Hematopoietic multipotent progenitor cell treated with erythropoietin and hydrocortisone succinate and interleukin-3 and kit ligand, for 17 days (in vitro differentiated cells): ENCODE results near the gene TFR2.

Experiments used
- DNase-seq: peaks from one replicate; pipeline ENCODE4 v3.0.0-alpha.2; 2015; ENCODE audit warnings: low spot score

TFR2 gene

DNA sequence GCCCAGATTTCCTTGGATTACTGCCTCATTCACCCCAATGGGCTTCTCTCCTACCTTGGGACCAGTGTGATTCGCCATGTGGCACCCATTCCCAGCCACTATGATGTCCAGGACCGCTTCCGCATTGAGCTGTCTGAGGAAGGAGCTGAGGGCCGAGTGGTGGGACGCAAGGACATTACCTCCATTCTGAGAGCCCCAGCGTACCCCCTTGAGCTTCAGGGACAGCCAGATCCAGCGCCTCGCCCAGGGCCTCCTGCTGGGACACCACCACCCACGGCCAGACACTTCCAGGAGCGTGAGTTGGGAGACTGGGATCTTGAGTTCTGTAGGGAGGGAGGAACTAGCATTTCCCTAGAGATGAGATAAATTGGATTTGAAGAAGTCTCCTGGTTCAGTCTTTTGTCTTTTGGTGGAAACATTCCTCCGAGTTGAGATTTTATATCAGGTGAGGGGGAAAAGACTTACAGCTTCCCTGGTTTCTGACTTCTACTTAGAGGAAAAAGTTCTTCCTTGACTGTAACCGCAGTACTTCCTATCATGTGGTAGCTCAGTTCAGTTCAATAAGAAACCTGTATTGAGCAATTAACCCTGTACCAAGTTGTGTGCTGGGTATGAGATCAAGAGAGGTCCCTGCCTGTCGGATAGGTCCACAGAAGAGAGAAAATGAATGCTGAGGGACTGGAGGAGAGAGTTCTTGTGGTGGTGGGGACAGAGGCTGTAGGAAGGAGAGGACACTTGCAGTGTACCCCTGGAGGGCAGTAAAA is 27.8 kb downstream of the TFR2 start:
- DNase-seq: no peak

DNA sequence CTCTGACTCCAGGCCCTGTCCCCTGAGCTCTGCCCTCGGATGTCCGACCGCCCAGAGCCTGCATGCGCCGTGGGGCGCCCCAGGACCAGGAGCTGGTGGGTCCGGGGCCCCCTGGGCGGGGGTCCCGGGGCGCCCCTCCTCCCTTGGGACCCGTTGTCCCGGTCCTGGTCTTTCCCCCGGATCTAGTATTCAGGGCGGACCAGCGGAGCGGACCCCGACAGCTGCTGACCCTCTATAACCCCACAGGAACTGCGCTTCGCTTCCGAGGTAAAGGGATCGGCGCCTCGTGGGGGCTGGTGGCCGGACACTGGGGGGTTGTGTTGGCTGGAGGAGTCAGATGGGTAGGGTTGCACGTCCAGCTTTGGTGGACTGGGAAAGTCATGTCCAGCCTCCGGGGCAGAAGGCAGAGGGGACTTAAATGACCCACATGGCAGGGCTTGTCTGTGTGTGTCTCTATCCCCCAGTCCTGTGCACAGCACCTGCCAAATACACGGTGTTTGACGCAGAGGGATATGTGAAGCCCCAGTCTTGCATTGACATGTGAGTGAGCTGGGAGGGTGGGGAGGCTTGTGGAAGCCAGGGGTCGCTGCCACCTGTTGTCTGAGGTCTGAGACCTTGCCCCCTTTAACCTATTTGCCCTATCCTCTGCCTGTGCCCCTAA is 28.5 kb downstream of the TFR2 start:
- no peak for DNase-seq

DNA sequence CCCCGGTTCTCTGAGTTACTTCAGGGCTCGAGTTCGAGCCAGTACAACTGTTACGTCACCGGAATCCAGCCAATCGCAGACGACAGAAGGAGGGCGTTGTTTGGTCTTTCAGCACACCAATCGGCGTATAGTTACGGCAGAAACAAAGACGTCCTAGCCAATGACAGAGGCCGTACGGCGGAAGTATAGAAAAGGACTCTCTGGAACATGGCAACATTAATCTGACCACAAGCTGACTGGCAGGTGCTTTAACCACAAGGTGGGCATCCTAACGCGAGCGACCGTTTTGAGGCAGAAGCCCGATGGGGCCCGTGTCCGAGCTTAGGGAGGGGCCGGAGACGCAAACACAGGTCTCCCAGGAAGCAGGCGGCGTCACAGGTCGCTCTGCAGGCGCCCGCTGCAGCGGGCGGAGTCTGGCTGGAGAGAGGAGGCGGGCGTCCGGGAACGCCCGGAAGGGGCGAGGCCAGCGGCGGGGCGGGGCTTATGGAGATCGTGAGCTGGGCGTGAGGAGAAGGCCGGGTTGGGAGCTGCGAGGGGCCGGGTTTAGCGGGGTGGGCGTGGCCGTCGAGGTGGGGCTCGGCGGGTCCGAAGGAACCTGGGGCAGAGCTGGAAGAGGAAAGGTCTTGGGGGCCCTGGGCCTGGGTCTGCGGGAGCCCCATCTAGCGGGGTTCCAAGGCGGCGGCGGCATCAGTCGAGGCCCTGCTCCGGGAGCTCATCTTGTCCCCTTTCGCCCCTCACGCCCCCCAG is 29.2 kb downstream of the TFR2 start, which contains the start of gene MOSPD3:
TSS of gene MOSPD3 (plus strand) at position 558 of the 747 bp plus-strand sequence. CDS start 252 bp downstream, outside the sequence.
- peak; percentile 99 for DNase-seq

DNA sequence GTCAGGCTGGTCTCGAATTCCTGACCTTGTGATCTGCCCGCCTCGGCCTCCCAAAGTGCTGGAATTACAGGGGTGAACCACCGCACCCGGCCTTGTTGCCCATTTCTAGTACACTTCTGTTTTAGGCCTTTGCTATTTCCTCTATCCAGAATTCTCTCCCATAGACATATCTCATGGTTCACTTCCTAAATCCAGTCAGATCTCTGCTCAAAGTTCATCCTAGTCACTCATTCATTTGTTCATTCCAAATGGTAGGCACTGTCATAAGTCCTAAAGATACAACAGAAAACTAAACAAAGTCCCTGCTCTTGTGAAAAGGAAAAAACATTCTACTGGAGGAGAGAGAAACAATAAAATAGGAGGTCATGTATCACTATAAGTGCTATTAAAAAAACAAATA is 31.4 kb downstream of the TFR2 start:
- no peak for DNase-seq

DNA sequence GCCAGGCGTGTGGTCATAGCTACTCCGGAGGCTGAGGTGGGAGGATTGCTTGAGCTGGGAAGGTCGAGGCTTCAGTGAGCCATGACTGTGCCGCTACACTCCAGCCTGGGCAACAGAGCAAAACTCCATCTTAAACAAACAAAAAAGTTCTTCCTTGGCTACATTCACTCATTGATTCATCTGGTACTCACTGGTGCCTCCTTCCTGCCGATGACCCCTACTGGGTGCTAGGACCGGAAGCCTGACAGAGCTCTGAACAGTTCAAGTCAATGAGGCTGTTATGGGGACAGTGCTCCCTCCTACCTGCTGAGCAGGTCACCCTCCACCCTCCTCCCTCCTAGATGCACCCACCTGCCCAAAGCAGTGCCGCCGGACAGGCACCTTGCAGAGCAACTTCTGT is 34.2 kb downstream of the TFR2 start:
- DNase-seq: no peak

DNA sequence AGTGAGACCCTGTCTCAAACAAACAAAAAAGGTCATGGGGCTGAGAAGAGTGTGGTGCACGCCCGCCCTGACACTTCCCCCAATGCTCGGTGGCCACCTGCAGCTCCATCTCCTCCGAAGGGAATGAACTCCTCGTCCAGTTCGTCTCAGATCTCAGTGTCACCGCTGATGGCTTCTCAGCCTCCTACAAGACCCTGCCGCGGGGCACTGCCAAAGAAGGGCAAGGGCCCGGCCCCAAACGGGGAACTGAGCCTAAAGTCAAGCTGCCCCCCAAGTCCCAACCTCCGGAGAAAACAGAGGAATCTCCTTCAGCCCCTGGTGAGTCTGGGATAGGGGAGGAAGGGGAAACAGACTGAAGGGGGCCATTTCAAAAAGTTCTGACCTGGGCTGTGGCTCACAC is 35.0 kb downstream of the TFR2 start:
- no peak for DNase-seq

DNA sequence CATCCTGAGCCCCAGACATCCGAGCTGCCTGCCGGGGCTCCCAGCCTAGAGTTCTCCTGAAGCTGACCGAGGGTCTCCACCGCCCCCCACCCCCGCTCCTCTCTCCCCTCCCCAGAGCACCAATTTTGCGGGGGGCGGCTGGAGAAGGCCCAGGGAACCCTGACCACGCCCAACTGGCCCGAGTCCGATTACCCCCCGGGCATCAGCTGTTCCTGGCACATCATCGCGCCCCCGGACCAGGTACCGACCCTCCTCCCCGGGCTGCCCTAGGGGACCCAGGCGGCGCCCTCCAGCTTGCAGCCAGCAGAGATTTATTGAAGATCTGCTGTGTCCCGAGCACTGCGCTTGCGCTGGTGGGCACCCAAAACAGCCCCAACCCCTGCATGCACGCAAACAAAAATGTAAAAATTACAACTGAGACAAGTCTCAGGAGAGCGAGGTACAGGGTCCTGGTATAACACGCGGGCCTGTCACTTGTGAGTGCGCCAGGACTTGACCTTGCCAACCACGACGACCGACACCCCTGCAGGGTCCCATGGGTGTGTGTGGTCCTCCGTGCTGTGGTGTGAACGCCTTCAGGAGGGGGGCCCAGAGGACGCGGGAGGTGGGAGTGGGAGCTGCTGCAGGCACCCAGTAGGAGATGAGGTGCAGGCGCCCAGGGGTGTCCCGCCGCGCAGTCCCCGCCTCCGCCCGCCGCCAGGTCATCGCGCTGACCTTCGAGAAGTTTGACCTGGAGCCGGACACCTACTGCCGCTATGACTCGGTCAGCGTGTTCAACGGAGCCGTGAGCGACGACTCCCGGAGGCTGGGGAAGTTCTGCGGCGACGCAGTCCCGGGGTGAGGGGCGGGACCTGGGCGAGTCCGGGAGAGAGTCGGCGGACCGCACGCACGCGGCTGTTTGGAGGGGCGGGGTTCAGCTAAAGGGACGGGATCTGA is 36.1 kb downstream of the TFR2 start:
- no peak for DNase-seq

DNA sequence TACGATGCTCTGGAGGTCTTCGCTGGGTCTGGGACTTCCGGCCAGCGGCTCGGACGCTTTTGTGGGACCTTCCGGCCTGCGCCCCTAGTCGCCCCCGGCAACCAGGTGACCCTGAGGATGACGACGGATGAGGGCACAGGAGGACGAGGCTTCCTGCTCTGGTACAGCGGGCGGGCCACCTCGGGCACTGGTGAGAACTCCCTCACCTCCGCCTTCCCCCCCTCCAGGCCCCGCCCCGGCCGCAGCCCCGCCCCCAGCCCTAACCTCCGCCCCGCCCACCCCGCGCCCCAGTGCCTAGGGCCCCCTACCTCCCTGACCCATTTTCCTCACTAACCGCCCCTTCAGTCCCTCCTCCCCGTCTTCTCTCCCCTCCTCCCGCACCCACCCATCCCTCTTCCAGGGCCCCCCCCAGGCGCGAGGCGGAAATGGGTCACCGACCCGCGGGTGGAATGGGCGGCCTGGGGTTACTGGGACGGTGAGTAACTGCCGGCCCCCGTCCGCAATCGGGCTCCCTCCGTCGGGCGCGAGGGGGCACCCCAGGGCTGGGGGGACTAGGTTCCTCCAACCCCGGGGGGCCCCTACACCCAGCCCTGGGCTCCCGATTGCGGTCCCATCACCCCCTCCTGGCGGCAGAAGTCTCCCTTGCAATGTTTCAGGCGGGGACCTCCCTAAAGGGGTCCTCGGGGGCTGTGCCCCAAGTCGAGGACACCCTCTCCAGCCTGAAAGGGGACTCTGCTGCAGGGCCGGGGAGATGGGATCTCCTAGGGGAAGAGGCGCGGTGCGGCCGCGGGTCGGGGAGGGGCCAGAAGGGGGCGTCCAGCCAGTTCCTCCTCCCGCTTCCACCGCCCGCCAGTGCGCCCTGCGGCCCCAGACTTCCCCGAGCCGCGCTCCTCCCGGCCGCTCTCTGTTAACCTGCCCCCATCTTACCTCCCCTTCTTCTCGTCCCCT is 37.0 kb downstream of the TFR2 start:
- peak; percentile 55 for DNase-seq

DNA sequence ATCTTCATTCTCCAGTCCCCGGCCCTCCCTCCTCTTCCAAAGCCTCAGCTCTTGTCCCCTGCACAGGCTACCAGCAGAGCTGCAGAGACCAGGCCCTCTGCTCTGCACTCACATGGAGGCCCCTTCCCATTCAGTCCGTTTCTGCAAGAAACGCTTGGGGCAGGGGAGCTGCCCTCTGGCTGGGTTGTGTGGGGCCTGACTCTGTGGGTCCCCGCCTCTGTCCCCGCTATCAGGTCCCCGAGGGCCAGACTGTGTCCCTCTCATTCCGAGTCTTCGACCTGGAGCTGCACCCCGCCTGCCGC is 37.7 kb downstream of the TFR2 start:
- no peak for DNase-seq

DNA sequence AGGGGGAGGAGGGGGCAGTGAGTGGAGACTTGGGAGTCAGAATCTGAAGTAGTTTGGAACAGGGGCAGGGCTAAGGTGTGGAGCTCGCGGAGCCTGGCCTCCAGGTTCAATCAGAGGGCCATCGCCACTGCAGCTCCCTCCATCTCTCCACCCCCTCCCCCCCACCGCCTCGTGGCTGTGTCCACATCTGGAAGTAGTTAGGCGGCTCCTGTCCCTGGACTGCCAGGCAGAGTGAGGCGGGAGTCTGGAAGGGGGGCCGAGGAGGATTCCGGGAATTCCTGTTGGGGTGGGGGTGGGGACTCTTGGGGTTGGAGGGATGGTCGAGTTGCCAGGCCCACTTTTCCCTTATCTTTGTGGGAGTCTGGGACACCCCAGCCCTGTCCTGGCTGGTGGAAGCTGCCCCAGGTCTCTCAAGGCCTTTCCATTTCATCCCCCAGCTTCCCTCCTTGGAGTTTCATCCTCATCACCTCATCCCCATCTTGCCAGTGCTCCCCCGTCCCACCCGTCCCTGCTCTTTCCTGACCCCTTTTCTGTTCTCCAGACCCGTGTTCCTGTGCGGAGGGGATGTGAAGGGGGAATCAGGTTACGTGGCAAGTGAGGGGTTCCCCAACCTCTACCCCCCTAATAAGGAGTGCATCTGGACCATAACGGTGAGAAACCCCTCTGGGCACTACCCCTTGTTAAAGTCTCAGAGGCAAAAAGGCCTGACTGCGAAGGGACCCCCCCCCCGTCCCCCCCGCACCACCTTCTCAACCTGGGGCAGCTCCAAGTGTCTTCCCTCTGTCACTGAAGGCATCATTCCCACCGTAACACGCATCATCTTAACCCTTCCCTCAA is 38.2 kb downstream of the TFR2 start:
- no peak for DNase-seq

DNA sequence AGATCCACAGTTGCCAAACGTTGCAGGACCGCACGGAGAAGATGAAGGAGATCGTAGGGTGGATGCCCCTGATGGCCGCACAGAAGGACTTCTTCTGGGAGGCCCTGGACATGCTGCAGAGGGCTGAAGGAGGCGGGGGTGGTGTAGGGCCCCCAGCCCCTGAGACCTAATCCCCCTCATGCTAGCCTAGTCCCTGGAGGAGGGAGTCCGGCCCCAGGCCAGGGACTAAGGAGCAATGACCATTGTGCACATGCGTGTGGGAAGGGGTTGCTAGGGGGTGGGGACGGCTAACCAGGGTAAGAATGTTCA is 40.7 kb downstream of the TFR2 start:
- no peak for DNase-seq

DNA sequence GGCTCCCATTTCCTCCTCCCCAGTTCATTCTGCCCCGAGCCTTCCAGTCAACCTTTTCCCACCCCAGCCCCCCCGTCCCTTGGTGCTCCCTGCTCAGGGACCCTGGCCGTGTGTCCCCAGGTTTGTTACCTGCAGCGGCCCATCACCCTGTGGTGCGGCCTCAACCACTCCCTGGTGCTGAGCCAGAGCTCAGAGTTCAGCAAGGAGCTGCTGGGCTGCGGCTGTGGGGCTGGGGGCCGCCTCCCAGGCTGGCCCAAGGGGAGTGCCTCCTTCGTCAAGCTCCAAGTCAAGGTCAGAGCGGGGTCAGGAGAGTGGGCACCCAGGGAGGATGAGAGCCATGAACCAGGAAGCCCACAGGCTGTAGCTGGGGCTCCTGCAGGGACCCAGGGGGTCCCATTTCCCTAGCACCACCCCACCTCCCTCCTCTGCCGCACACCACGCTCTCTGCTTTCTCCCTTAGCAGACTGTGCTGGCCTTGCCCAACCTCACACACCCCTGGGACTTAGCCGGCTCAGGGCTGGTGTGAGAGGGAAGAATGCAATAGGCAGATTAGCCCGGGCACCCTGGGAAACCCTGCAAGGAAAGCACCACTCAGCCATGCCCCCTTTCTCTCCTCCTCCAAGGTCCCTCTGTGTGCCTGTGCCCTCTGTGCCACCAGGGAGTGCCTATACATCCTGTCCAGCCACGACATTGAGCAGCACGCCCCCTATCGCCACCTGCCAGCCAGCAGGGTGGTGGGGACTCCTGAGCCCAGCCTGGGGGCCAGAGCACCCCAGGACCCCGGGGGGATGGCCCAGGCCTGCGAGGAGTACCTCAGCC is 41.2 kb downstream of the TFR2 start:
- no peak for DNase-seq

DNA sequence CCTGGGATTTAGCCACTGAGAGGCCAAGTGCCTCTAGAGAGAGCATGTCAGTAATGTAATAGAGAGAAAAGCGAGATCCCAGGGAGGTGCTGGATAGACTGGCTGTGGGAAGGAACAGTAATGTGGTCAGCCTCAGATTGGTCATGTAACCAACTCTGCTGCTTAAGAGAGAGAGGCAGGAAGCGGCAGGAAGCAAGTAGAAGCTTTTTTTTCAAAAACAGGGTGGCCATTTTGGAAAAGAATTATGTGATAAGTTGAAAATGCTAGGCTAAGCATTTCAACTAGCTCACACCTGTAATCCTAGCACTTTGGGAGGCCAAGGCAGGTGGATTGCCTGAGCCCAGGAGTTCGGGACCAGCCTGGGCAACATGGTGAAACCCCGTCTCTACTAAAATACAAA is 42.9 kb downstream of the TFR2 start:
- no peak for DNase-seq

DNA sequence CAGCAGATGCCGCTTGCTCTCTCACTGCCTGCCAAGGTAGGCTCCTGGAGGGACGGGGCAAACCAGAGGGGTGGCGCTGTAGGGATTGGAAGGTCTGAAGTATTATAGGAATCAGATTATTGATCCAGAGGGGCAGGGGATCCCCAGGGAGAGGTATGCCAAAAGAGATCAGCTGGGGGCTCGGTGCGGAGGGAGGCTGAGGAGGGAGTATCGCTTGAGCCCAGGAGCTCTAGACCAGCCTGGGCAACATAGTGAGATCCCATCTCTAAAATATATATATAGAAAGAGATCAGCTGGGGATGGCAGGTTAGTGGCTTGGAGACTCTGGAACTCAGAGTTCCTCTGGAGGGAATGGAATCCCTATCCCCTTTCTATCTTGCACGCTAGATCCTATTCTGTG is 46.2 kb downstream of the TFR2 start:
- no peak for DNase-seq

DNA sequence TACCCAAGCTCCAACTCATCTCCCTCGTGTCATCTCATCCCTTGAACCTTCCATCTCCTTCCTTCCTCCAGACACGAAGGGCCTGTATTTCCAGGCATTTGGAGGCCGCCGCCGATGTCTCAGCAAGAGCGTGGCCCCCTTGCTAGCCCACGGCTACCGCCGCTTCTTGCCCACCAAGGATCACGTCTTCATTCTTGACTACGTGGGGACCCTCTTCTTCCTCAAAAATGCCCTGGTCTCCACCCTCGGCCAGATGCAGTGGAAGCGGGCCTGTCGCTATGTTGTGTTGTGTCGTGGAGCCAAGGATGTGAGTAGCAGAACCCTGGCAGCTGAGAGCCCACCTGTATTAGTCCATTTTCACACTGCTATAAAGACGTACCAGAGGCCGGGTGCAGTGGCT is 49.8 kb downstream of the TFR2 start:
- no peak for DNase-seq

DNA sequence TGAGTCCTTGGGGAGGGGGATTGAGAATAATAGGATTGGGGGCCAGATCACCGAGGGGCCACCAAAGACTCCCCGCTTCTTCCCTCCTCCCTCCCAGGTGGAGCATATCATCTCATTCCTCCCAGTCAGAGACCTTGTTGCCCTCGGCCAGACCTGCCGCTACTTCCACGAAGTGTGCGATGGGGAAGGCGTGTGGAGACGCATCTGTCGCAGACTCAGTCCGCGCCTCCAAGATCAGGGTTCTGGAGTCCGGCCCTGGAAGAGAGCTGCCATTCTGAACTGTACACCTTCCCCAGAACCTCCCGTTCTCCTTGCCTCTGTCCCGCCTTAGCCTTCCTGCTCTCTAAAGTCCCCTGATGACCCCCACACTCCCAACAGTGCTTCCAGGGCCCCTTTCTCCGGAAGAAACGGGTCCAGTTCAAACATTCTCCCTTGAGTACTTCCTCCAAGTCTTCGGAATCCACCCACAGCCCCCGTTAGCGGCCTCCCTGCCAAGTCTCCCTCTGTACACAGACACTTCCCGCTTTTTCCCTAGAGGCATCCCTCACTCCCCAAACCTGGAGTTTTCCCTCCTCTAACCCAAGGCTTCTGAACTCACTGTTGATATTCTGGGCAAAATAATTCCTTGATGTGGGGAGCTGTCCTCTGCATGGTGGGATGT is 51.1 kb downstream of the TFR2 start:
- DNase-seq: no peak

DNA sequence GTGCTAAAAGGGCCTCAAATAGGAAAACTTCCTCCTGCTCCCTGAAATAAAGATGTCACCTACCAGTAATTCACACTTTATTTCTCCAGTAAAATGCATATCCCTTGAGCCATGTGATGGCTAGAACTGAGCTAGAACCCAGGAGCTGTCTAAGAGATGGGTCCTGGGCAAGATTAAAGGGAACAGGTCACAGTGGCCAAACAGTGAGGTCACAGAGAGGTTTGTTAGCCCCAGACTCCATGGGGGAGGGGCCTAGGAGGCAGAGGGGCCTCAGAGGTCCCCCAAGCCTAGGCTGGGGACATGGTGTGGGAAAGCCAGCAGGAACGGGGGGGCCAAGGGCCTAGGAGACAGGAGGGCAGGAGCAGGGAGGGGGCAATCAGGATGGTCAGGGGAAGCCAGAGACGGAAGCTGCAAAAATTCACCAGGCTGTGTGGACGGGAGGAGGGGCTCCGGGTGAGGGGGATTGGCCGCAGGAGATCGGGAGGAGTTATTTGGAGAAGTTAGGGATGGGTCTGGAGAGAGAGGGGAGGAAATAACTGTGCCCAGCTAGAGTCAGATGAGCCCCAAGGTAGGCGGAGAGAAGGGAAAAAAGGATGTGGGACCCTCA is 51.9 kb downstream of the TFR2 start:
- DNase-seq: no peak

DNA sequence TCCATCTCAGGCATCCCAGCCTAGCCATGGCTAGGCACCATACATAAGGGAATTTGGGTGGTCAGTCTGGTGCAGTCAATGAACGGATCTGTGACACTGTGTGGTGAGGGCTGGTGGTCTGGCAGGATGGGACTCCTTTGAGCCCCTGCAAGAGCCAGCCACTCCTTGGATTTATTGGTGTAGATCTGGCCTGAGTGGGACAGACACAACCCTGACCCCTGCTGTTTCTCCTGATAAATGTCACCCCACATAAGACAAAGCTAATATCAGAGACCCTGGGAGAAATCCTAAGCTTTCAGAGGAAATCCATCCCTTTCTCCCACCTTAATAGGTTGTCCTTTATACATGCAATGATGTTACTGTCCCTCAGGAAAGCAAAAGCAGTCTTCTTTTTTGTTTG is 52.9 kb downstream of the TFR2 start:
- no peak for DNase-seq
